HepG2 (cell line): ENCODE data around the gene KHK. TPM values are rescaled to one million over a fixed set of nuclear protein-coding genes. Genes with fewer than 3 reads are reported as not detected.

ENCODE experiments used
- AHR ChIP-seq: IDR thresholded peaks from 2 replicates; pipeline ENCODE4 v1.6.1; 2018; ENCODE audit warnings: missing genetic modification reagents, missing compliant biosample characterization
- CBX5 ChIP-seq: sonication (generic); formaldehyde crosslinking; IDR thresholded peaks from 2 replicates; pipeline ENCODE4 v1.4.0; 2020; ENCODE audit warnings: missing genetic modification reagents, borderline replicate concordance
- CHD4 ChIP-seq: fragments of 200-600 bp; sonication (generic); IDR thresholded peaks from 2 replicates; pipeline ENCODE4 v1.7.0; 2017; ENCODE audit warnings: mild to moderate bottlenecking, low read length, borderline replicate concordance
- CREM ChIP-seq, 2 experiments: sonication (generic) in 1 of 2; formaldehyde crosslinking in 1 of 2; IDR thresholded peaks; 2 replicates each; pipeline versions ENCODE4 v1.4.0 to v1.6.1; 2016 to 2020; ENCODE audit warnings: antibody characterized with exemption in 1 of 2, mild to moderate bottlenecking in 1 of 2, missing genetic modification reagents in 1 of 2
- ESRRA ChIP-seq: sonication (generic); formaldehyde crosslinking; IDR thresholded peaks from 2 replicates; pipeline ENCODE4 v1.5.1; 2020; ENCODE audit warnings: mild to moderate bottlenecking, low read depth, missing genetic modification reagents
- FOXJ3 ChIP-seq: sonication (generic); formaldehyde crosslinking; IDR thresholded peaks from 2 replicates; pipeline ENCODE4 v1.4.0; 2020; ENCODE audit warnings: missing genetic modification reagents, mild to moderate bottlenecking, borderline replicate concordance
- GATA4 ChIP-seq: sonication (generic); IDR thresholded peaks from 2 replicates; pipeline ENCODE4 v1.6.1; 2016; ENCODE audit warnings: antibody characterized with exemption, low read depth, borderline replicate concordance
- KMT2A ChIP-seq: sonication (generic); formaldehyde crosslinking; IDR thresholded peaks from 2 replicates; pipeline ENCODE4 v1.4.0; 2020; ENCODE audit warnings: missing genetic modification reagents
- NFYB ChIP-seq: sonication (generic); formaldehyde crosslinking; IDR thresholded peaks from 2 replicates; pipeline ENCODE4 v1.4.0; 2020; ENCODE audit warnings: missing genetic modification reagents
- RFX3 ChIP-seq: IDR thresholded peaks from 2 replicates; pipeline ENCODE4 v1.6.1; 2016; ENCODE audit warnings: missing biosample characterization, missing genetic modification reagents
- SAP130 ChIP-seq: IDR thresholded peaks from 2 replicates; pipeline ENCODE4 v1.6.1; 2016; ENCODE audit warnings: low read depth
- TBX3 ChIP-seq: fragments of 450-650 bp; IDR thresholded peaks from 2 replicates; pipeline ENCODE4 v1.6.1; 2017; ENCODE audit warnings: antibody characterized with exemption, mild to moderate bottlenecking, inconsistent platforms, borderline replicate concordance
- TSC22D2 ChIP-seq: sonication (generic); formaldehyde crosslinking; IDR thresholded peaks from 2 replicates; pipeline ENCODE4 v1.5.1; 2020; ENCODE audit warnings: missing genetic modification reagents, mild to moderate bottlenecking, borderline replicate concordance
- ZFP37 ChIP-seq: sonication (generic); formaldehyde crosslinking; IDR thresholded peaks from 2 replicates; pipeline ENCODE4 v1.4.0; 2020; ENCODE audit warnings: missing genetic modification reagents, borderline replicate concordance
- ZNF292 ChIP-seq: sonication (generic); formaldehyde crosslinking; IDR thresholded peaks from 2 replicates; pipeline ENCODE4 v1.8.1; 2022; ENCODE audit warnings: mild to moderate bottlenecking, low read depth, missing genetic modification reagents, borderline replicate concordance
- ZNF552 ChIP-seq: sonication (generic); formaldehyde crosslinking; IDR thresholded peaks from 2 replicates; pipeline ENCODE4 v1.9.0; 2022; ENCODE audit warnings: missing genetic modification reagents, mild to moderate bottlenecking, borderline replicate concordance
- ZNF703 ChIP-seq: sonication (generic); formaldehyde crosslinking; IDR thresholded peaks from 2 replicates; pipeline ENCODE4 v1.5.1; 2020; ENCODE audit warnings: missing genetic modification reagents, mild to moderate bottlenecking, moderate library complexity, borderline replicate concordance
- ZZZ3 ChIP-seq: sonication (generic); formaldehyde crosslinking; IDR thresholded peaks from 2 replicates; pipeline ENCODE4 v1.4.0; 2020; ENCODE audit warnings: missing genetic modification reagents, mild to moderate bottlenecking, borderline replicate concordance
- polyA plus RNA-seq, 8 experiments: library from polyadenylated mRNA; depleted of rRNA in 3 of 8; stranded (reverse) in 7 of 8; unstranded in 1 of 8; fragments of >200 nt; fragmentation: Illumina TruSeq in 4 of 8; extraction: Trizol in 4 of 8; gene quantifications; 2 replicates each; pipeline versions ENCODE4 v1.2.1 to v1.2.3, GENCODE V29; 2011 to 2016; ENCODE audit warnings: low read depth in 4 of 8, missing spikeins in 1 of 8, mixed read lengths in 1 of 8; ENCODE audit not compliant: insufficient read depth in 1 of 8
- total RNA-seq, 5 experiments: library from RNA; depleted of rRNA; stranded (reverse); fragments of >200 nt; fragmentation: Illumina TruSeq; extraction: Trizol; gene quantifications; 2 replicates each; pipeline ENCODE4 v1.2.3, GENCODE V29; 2016; ENCODE audit warnings: low read depth in 1 of 5
- TF ChIP-seq, protein P1 (sequence below): sonication (generic); formaldehyde crosslinking; IDR thresholded peaks from 2 replicates; pipeline ENCODE4 v1.4.0; 2020; ENCODE audit warnings: missing genetic modification reagents, borderline replicate concordance
- TF ChIP-seq, protein P2 (sequence below): sonication (generic); formaldehyde crosslinking; IDR thresholded peaks from 2 replicates; pipeline ENCODE4 v1.8.1; 2023; ENCODE audit warnings: mild to moderate bottlenecking, missing genetic modification reagents
- TF ChIP-seq, protein P3 (sequence below): sonication (generic); formaldehyde crosslinking; conservative IDR thresholded peaks from 2 replicates; pipeline ENCODE4 v1.8.0; 2022; ENCODE audit warnings: missing genetic modification reagents
- TF ChIP-seq, protein P4 (sequence below): sonication (generic); formaldehyde crosslinking; IDR thresholded peaks from 2 replicates; pipeline ENCODE4 v1.9.0; 2021; ENCODE audit warnings: missing genetic modification reagents, borderline replicate concordance

Gene KHK
- total and polyA plus RNA-seq, 2 of the 13 experiments (the other 11 are each of a cell fraction or from before 2014, with no cell fraction given) = 40.9 to 99.2 TPM

DNA sequence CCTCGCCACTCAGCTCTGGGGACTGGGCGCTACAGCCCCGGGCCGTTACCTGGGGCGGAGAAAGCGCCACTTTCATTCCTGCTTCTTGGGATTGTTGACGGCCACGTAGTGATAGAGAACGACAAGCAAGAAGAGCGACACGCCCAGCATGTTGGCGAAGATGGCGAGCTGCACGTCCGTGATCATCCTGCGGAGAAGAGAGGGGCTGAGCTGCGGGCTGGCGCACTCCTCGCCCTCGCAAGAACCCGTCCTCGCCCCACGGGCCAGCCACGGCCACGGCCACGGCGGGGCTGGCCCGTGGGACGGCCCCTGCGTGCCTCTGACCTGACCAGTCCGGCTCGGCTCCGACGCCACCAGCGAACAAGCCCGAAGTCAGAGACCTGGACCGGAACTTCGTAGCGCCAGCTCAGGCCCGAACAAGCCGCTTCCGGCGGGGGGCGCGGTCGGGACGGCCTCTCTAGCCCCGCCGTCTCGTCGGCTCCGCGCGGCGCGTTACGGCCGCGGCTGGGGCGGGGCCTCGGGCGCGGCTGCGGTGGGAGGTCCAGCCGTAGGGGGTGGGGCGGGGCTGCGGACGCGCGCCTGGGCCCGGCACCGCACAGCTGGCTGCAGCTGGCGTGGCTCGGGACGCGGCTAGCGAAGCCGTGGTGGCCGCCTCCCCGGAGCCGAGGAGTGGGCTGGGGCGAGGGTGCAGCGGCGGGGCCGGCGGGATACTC, 15.1 kb upstream of the KHK start, which contains the start of gene OST4 (continued):
- TF ChIP-seq, protein P1, sequence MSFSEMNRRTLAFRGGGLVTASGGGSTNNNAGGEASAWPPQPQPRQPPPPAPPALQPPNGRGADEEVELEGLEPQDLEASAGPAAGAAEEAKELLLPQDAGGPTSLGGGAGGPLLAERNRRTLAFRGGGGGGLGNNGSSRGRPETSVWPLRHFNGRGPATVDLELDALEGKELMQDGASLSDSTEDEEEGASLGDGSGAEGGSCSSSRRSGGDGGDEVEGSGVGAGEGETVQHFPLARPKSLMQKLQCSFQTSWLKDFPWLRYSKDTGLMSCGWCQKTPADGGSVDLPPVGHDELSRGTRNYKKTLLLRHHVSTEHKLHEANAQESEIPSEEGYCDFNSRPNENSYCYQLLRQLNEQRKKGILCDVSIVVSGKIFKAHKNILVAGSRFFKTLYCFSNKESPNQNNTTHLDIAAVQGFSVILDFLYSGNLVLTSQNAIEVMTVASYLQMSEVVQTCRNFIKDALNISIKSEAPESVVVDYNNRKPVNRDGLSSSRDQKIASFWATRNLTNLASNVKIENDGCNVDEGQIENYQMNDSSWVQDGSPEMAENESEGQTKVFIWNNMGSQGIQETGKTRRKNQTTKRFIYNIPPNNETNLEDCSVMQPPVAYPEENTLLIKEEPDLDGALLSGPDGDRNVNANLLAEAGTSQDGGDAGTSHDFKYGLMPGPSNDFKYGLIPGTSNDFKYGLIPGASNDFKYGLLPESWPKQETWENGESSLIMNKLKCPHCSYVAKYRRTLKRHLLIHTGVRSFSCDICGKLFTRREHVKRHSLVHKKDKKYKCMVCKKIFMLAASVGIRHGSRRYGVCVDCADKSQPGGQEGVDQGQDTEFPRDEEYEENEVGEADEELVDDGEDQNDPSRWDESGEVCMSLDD (CRISPR knock-in tag) = no peak
- no peak for TF ChIP-seq FOXJ3 (CRISPR knock-in tag)
- no peak for TF ChIP-seq ZFP37 (CRISPR knock-in tag)
- TF ChIP-seq, protein P2, sequence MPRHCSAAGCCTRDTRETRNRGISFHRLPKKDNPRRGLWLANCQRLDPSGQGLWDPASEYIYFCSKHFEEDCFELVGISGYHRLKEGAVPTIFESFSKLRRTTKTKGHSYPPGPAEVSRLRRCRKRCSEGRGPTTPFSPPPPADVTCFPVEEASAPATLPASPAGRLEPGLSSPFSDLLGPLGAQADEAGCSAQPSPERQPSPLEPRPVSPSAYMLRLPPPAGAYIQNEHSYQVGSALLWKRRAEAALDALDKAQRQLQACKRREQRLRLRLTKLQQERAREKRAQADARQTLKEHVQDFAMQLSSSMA (CRISPR knock-in tag) = no peak
- no peak for TF ChIP-seq ZNF292 (CRISPR knock-in tag)
- no peak; the same call in 1 of the 2 replicates for TF ChIP-seq CREM (IDR thresholded peaks at IDR 0.05)
- TF ChIP-seq CREM (CRISPR knock-in tag; IDR thresholded peaks at IDR 0.05) = 0 out of 2 replicates have a peak, but pooled peaks have one; percentile 13
- TF ChIP-seq CBX5 (CRISPR knock-in tag) = no peak
- no peak; the same call in 1 of the 2 replicates for TF ChIP-seq ZNF703
- no peak for TF ChIP-seq RFX3 (CRISPR knock-in tag)
- no peak for TF ChIP-seq ZZZ3 (CRISPR knock-in tag)
- TF ChIP-seq, protein P3, sequence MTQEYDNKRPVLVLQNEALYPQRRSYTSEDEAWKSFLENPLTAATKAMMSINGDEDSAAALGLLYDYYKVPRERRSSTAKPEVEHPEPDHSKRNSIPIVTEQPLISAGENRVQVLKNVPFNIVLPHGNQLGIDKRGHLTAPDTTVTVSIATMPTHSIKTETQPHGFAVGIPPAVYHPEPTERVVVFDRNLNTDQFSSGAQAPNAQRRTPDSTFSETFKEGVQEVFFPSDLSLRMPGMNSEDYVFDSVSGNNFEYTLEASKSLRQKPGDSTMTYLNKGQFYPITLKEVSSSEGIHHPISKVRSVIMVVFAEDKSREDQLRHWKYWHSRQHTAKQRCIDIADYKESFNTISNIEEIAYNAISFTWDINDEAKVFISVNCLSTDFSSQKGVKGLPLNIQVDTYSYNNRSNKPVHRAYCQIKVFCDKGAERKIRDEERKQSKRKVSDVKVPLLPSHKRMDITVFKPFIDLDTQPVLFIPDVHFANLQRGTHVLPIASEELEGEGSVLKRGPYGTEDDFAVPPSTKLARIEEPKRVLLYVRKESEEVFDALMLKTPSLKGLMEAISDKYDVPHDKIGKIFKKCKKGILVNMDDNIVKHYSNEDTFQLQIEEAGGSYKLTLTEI = no peak
- TF ChIP-seq GATA4 = no peak
- TF ChIP-seq TSC22D2 (CRISPR knock-in tag) = peak; percentile 71; the same call in 1 of the 2 replicates
- peak; percentile 93 for TF ChIP-seq KMT2A (CRISPR knock-in tag)
- TF ChIP-seq NFYB (CRISPR knock-in tag) = no peak; the same call in 1 of the 2 replicates
- TF ChIP-seq, protein P4, sequence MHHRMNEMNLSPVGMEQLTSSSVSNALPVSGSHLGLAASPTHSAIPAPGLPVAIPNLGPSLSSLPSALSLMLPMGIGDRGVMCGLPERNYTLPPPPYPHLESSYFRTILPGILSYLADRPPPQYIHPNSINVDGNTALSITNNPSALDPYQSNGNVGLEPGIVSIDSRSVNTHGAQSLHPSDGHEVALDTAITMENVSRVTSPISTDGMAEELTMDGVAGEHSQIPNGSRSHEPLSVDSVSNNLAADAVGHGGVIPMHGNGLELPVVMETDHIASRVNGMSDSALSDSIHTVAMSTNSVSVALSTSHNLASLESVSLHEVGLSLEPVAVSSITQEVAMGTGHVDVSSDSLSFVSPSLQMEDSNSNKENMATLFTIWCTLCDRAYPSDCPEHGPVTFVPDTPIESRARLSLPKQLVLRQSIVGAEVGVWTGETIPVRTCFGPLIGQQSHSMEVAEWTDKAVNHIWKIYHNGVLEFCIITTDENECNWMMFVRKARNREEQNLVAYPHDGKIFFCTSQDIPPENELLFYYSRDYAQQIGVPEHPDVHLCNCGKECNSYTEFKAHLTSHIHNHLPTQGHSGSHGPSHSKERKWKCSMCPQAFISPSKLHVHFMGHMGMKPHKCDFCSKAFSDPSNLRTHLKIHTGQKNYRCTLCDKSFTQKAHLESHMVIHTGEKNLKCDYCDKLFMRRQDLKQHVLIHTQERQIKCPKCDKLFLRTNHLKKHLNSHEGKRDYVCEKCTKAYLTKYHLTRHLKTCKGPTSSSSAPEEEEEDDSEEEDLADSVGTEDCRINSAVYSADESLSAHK = no peak
- no peak; the same call in 1 of the 2 replicates for TF ChIP-seq ZNF552
- TF ChIP-seq AHR = no peak
- peak; percentile 96 for TF ChIP-seq SAP130
- no peak for TF ChIP-seq CHD4
- TF ChIP-seq ESRRA (CRISPR knock-in tag) = 0 out of 2 replicates have a peak, but pooled peaks have one; percentile 31
- TF ChIP-seq TBX3 = no peak
